WTC11 (cell line): ENCODE measurements around the gene TSGA10. TPM values are rescaled to one million over a fixed set of nuclear protein-coding genes. Genes with fewer than 3 reads are reported as not detected.

Source experiments
- ATAC-seq: fragments of 200-7000 bp; cut with Tn5 transposase; 2 replicates; pipeline ENCODE4 v1.10.0; 2021; ENCODE audit warnings: mild to moderate bottlenecking, moderate library complexity
- CTCF ChIA-PET: fragments of 300-600 bp; sonication (Branson Sonifier 250); formaldehyde crosslinking; loops from one replicate; lab custom pipeline; 2021; ENCODE audit warnings: antibody characterized with exemption; lab: Charles Lee
- POLR2A ChIA-PET: fragments of 350-600 bp; sonication (Branson Sonifier 250); formaldehyde crosslinking; loops from one replicate; lab custom pipeline; 2021; ENCODE audit warnings: antibody characterized with exemption; lab: Charles Lee
- DNase-seq: peaks from one replicate; pipeline ENCODE4 v3.0.0; 2021; ENCODE audit warnings: low spot score
- H3K27ac Mint-ChIP-seq: 2 replicates; pipeline ENCODE4 v1.8.0; 2021; ENCODE audit warnings: mixed read lengths
- H3K27me3 Mint-ChIP-seq: 2 replicates; pipeline ENCODE4 v1.8.0; 2021; ENCODE audit warnings: low read depth, mild to moderate bottlenecking, moderate library complexity, mixed read lengths
- H3K36me3 Mint-ChIP-seq: 2 replicates; pipeline ENCODE4 v1.8.0; 2021; ENCODE audit warnings: mixed read lengths
- H3K4me1 Mint-ChIP-seq: 2 replicates; pipeline ENCODE4 v1.8.0; 2022; ENCODE audit warnings: mixed read lengths
- H3K4me3 Mint-ChIP-seq: 2 replicates; pipeline ENCODE4 v1.8.0; 2021; ENCODE audit warnings: mild to moderate bottlenecking, moderate library complexity, mixed read lengths
- H3K9me3 Mint-ChIP-seq: 2 replicates; pipeline ENCODE4 v1.8.0; 2021; ENCODE audit warnings: mixed read lengths
- ARID4B ChIP-seq: sonication (generic); formaldehyde crosslinking; IDR thresholded peaks from 2 replicates; pipeline ENCODE4 v1.8.0; 2023; ENCODE audit warnings: missing genetic modification reagents, mild to moderate bottlenecking, borderline replicate concordance
- ELF4 ChIP-seq: sonication (generic); formaldehyde crosslinking; IDR thresholded peaks from 2 replicates; pipeline ENCODE4 v1.8.1; 2022; ENCODE audit warnings: low read depth, mild to moderate bottlenecking, moderate library complexity, missing genetic modification reagents
- ESRRA ChIP-seq: sonication (generic); formaldehyde crosslinking; IDR thresholded peaks from 2 replicates; pipeline ENCODE4 v1.8.1; 2022; ENCODE audit warnings: mild to moderate bottlenecking, missing genetic modification reagents, borderline replicate concordance
- FOXP1 ChIP-seq: sonication (generic); formaldehyde crosslinking; IDR thresholded peaks from 2 replicates; pipeline ENCODE4 v1.8.0; 2022; ENCODE audit warnings: missing genetic modification reagents, mild to moderate bottlenecking, moderate library complexity, borderline replicate concordance
- IRF2 ChIP-seq: sonication (generic); formaldehyde crosslinking; IDR thresholded peaks from 2 replicates; pipeline ENCODE4 v1.8.0; 2022; ENCODE audit warnings: low read depth, missing genetic modification reagents, borderline replicate concordance
- JUN ChIP-seq: sonication (generic); formaldehyde crosslinking; IDR thresholded peaks from 2 replicates; pipeline ENCODE4 v1.8.0; 2023; ENCODE audit warnings: mild to moderate bottlenecking, missing genetic modification reagents
- MXD4 ChIP-seq: fragments of 250-450 bp; sonication (Bioruptor Pico); IDR thresholded peaks from 2 replicates; pipeline ENCODE4 v1.8.0; 2021; ENCODE audit warnings: mild to moderate bottlenecking, moderate library complexity, borderline replicate concordance
- MYBL2 ChIP-seq: sonication (generic); formaldehyde crosslinking; IDR thresholded peaks from 2 replicates; pipeline ENCODE4 v1.8.1; 2023; ENCODE audit warnings: mild to moderate bottlenecking, moderate library complexity, missing genetic modification reagents
- NR1H2 ChIP-seq: sonication (generic); formaldehyde crosslinking; IDR thresholded peaks from 2 replicates; pipeline ENCODE4 v1.9.0; 2021; ENCODE audit warnings: mild to moderate bottlenecking, moderate library complexity, missing genetic modification reagents
- NR3C1 ChIP-seq: sonication (generic); formaldehyde crosslinking; conservative IDR thresholded peaks from 2 replicates; pipeline ENCODE4 v1.8.1; 2023; ENCODE audit warnings: low read depth, mild to moderate bottlenecking, missing genetic modification reagents
- TCF7 ChIP-seq: sonication (generic); formaldehyde crosslinking; IDR thresholded peaks from 2 replicates; pipeline ENCODE4 v1.8.0; 2022; ENCODE audit warnings: mild to moderate bottlenecking, low read depth, missing genetic modification reagents, moderate library complexity
- TEAD4 ChIP-seq: sonication (generic); formaldehyde crosslinking; IDR thresholded peaks from 2 replicates; pipeline ENCODE4 v1.8.0; 2022; ENCODE audit warnings: mild to moderate bottlenecking, missing genetic modification reagents
- USF2 ChIP-seq: sonication (generic); formaldehyde crosslinking; IDR thresholded peaks from 2 replicates; pipeline ENCODE4 v1.8.1; 2023; ENCODE audit warnings: mild to moderate bottlenecking, missing genetic modification reagents, moderate library complexity
- ZNF138 ChIP-seq: sonication (generic); formaldehyde crosslinking; conservative IDR thresholded peaks from 2 replicates; pipeline ENCODE4 v1.8.1; 2022; ENCODE audit warnings: mild to moderate bottlenecking, moderate library complexity, missing genetic modification reagents
- ZNF317 ChIP-seq: sonication (generic); formaldehyde crosslinking; IDR thresholded peaks from 2 replicates; pipeline ENCODE4 v1.8.1; 2023; ENCODE audit warnings: low read depth, mild to moderate bottlenecking, moderate library complexity, missing genetic modification reagents, borderline replicate concordance
- ZNF396 ChIP-seq: fragments of 250-450 bp; sonication (Bioruptor Pico); IDR thresholded peaks from 2 replicates; pipeline ENCODE4 v1.8.0; 2021; ENCODE audit warnings: mild to moderate bottlenecking, moderate library complexity, borderline replicate concordance
- ZNF423 ChIP-seq: fragments of 250-450 bp; sonication (Bioruptor Pico); IDR thresholded peaks from 2 replicates; pipeline ENCODE4 v2.1.2; 2022; ENCODE audit warnings: mild to moderate bottlenecking, moderate library complexity
- ZNF425 ChIP-seq: fragments of 250-450 bp; sonication (Bioruptor Pico); conservative IDR thresholded peaks from 2 replicates; pipeline ENCODE4 v1.9.0; 2021; ENCODE audit warnings: mild to moderate bottlenecking
- ZNF512 ChIP-seq: sonication (generic); formaldehyde crosslinking; IDR thresholded peaks from 2 replicates; pipeline ENCODE4 v1.8.1; 2022; ENCODE audit warnings: missing genetic modification reagents, borderline replicate concordance
- total RNA-seq: library from RNA; stranded (reverse); gene quantifications from 3 replicates; pipeline ENCODE4 v1.2.3, GENCODE V29; 2021

TSGA10 gene
- total RNA-seq, 1 experiment from 2014 or later: 9.1 TPM

GRCh38 chr2:99188357-99188756 lies 33.6 kb upstream of the TSGA10 start (continued):
- TF ChIP-seq ZNF138 (CRISPR knock-in tag): no peak
- no peak for TF ChIP-seq TEAD4 (CRISPR knock-in tag)
- no peak for TF ChIP-seq ZNF512 (CRISPR knock-in tag)
- TF ChIP-seq, all 79 proteins: peak for 0

DNA sequence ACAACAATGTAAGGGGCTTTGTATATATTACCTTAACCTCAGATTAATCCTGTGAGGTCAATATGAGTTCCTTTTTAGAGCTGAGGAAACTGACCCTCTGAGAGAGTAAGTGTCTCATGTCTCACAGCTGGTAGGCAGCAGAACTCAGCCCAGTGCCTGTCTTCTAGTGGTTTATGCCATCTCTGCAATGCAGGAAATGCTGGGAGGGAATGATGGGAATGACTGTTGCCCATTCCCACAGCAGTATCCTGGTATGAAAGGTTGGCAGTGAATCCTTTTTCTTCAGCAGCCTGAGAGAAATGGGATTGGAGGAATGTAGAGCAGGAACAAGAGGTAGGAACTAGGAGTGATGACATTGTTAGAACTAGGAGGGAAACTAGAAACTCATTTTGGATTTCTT lies 32.3 kb upstream of the TSGA10 start:
- H3K4me3 Mint-ChIP-seq: no peak overlapping the region
- no peaks in the 10 kb centered on the region for H3K27me3 Mint-ChIP-seq
- ATAC-seq: no peak
- no peak for DNase-seq
- ChIA-PET POLR2A (no interaction called here), CTCF (no interaction called here)
- H3K4me1 Mint-ChIP-seq: peaks cover 4% of the 10 kb centered on the region
- H3K9me3 Mint-ChIP-seq: peaks cover 9% of the 10 kb centered on the region; the same call in 1 of the 2 replicates
- peaks cover 42% of the 10 kb centered on the region for H3K36me3 Mint-ChIP-seq
- no peak overlapping the region for H3K27ac Mint-ChIP-seq
- TF ChIP-seq USF2 (CRISPR knock-in tag) (no peak), JUN (CRISPR knock-in tag) (no peak), ZNF396 (no peak), ELF4 (CRISPR knock-in tag) (no peak)

GRCh38 chr2:99184811-99185210 lies 30.1 kb upstream of the TSGA10 start:
- ATAC-seq (no peak), DNase-seq (no peak)
- Mint-ChIP-seq H3K36me3 (peaks cover 23% of the 10 kb centered on the region), H3K4me1 (peaks cover 17% of the 10 kb centered on the region)
- CTCF ChIA-PET: no interaction called here
- TF ChIP-seq MYBL2: no peak
- TF ChIP-seq ZNF317 (CRISPR knock-in tag): no peak
- TF ChIP-seq TCF7 (CRISPR knock-in tag): no peak
- no peak for TF ChIP-seq TEAD4 (CRISPR knock-in tag)
- no peak for TF ChIP-seq ZNF423
- TF ChIP-seq FOXP1 (CRISPR knock-in tag): no peak
- TF ChIP-seq ESRRA (CRISPR knock-in tag): no peak
- TF ChIP-seq ARID4B (CRISPR knock-in tag): no peak
- TF ChIP-seq NR3C1 (CRISPR knock-in tag): no peak
- TF ChIP-seq MXD4 (CRISPR knock-in tag): no peak
- no peak for TF ChIP-seq IRF2 (CRISPR knock-in tag)
- no peak for TF ChIP-seq NR1H2 (CRISPR knock-in tag)
- no peak for TF ChIP-seq ZNF425 (CRISPR knock-in tag)
- TF ChIP-seq, all 79 proteins: peak for 0
- Mint-ChIP-seq H3K27ac (no peak overlapping the region), H3K9me3 (0 out of 2 replicates have a peak, but pooled peaks cover 5% of the 10 kb centered on the region), H3K27me3 (no peaks in the 10 kb centered on the region), H3K4me3 (no peak overlapping the region)
- POLR2A ChIA-PET: no interaction called here
